ENCODE results near the gene ABO.
"Not testable (repeated sequence)": the region's sequence is repeated elsewhere in the genome, so short reads cannot be mapped to it uniquely, and the experiment has no call there.

ABO gene

DNA sequence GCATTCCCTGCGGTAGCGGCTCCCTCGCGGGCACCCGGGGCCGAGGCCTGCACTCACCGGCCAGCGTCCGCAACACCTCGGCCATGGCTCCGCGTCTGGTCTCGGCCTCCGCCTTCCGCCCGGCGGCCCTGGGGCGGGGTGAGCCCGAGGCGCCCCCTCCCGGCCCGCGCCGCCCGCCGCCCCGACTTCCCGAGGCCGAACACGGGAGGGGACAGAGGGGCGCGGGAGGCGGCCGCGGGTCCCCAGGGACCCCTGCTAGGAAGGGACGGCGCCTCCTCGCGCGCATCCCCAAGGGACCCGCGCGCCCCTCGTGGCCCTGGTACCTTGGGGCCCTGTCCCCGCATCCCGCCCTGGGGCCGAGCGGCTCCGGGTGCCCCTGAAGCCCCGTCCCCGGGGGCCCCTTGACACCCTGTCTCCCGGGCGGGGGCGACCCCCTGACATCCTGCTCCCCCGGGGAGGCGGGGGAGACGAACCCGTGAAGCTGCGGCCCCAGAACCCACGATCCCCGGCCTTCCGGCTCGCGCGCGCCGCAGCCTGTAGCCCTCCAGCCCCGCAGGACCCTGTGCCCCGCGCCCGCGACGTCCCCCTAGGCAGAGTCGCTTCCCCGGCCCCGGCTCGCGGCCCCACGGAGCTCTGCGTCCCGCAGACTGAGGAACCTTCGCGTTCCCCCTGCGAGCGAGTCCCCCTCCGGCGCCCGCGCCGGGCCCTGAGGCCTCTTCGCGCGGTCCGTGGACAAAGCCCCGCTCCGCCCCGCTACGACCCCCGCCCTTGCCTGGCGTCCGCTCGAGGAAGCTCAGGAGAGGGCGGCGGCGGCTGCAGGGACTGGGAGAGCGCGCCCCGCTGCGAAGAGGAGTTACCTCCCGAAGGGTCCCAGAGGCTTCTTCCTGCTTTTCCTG lies at the start of gene ABO:
ABO (minus strand) TSS at position 97 of the 896 bp plus-strand sequence.
- DNase-seq (ENCODE audit: low read depth in 2 of 2): no peak

DNA sequence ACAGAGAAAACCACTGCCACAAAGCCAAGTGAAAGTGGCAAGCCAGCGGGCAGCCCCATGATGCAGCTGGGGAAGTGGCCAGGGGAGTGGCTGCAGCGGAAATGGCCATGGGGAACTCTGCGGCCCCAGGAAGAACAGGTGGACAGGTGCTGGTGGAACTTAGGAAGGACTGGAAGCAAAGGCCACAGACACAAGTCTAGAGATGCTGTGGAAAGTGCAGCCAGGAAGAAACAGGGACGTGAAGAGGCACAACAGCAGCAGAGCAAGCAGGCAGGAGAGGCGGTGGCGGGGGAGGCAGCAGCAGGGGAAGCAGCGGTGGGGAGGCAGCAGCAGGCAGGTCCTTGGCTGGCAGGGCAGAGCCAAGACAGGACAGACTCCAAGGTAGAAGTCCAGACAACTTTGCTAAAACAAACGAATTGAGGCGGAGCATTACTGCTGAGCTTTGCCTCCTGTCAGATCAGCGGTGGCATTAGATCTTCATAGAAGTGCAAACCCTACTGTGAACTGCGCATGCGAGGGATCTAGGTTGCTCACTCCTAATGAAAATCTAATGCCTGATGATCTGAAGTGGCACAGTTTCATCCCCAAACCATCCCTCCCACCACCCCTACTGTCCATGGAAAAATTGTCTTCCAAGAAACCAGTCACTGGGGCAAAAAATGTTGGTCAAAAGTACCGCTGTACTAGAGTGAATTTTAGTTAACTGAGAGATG lies 49.1 kb upstream of the ABO start:
- DNase-seq (ENCODE audit: low read depth in 2 of 2): no peak

DNA sequence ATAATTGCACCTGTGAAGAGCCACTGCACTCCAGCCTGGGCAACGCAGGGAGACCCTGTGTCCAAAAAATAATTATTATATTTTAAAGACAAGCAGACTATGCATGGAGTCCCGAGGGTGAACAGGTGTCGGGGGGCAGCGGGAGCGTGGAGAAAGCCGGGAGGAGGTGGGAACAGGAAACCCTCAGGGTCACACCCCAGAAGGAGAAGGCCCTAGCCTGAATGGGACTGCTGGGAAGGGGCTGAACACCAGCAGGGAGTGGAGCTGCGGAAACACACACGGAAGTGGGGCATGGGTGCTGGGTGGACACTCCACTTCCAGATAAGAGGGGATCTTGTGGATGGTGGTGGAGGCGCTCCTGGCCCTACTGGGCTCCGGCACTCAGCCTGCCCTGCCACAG lies 48.2 kb upstream of the ABO start:
- no peak for DNase-seq (ENCODE audit: low read depth in 2 of 2)

DNA sequence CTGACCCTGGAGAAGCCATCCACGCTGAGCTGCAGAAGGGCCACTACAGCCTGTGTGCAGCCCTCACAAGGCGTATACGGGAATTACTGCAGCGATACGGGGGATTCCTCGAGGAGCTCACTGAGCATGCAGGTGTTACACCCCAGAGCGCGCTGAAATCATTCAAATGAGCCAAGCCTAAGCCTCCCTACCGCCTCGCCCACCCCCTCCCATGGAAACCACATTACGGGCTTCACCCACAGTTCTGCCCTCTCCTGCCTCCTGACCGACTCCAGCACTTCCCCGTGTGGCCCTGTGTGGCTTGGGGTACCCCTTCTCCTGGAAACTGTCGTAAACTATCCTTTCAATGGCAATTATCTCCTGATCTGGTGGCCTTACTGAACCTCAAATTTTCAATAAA lies 47.7 kb upstream of the ABO start:
- DNase-seq (ENCODE audit: low read depth in 2 of 2): no peak

DNA sequence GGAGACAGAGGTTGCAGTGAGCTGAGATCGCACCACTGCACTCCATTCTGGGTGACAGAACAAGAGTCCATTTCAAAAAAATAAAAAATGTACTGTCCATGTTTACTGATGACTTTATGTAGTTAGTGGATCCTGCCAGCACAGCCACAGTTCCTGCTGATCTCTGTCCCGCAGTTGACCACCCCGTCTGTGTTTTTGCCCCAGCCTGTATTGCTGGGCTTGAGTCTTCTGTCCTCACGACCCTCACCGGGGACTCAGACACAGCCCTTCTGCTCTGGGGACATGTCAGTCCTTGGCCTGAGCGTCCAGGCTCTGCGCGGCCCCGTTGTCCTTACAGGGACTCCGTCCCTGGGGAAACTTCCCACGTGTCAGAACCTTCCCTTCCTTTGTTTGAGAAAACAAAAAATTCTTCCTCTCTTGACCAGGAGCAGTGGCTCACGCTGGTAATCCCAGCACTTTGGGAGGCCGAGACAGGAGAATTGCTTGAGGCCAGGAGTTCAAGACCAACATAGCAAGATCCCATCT lies 46.5 kb upstream of the ABO start:
- no peak for DNase-seq (ENCODE audit: low read depth in 2 of 2)

DNA sequence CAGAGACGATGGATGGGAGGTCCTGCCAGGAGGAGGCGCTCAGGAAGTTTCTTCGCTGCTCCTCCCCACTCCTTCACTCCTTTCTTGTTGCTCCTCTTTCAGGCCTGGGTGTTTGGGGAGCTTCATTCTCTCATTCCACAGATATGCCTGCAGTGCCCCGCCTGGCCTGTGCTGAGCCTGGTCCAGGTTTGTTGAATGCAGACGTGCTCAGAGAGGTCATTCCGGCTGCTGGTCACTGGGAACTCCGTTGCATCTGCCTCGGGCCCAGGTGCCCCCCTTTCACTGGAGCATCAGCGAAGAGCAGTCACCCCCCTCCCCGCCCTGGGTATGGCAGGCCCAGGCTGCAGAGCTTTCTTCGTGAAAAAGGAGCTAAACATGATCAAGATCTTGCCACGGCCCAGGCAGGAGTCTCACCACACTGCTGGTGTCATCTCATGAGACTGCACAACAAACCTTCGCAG lies 45.5 kb upstream of the ABO start:
- no peak for DNase-seq (ENCODE audit: low read depth in 2 of 2)

DNA sequence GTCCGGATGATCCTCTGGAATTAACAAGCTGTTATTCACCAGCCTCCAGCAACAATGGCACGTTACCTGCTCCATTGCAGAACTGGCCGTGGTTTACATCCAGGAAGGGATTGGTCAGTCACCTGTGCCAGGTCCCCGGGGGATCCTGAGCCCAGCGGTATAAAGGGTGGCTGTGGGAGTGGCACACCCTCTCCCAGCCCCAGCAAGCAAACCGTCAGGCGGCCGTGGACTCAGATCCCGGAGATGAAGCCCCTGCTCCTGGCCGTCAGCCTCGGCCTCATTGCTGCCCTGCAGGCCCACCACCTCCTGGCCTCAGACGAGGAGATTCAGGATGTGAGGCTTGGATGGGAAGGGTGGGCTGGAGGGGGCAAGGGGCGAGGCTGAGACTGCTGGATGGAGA lies 42.5 kb upstream of the ABO start:
- not testable (repeated sequence) for DNase-seq (ENCODE audit: low read depth in 2 of 2)

DNA sequence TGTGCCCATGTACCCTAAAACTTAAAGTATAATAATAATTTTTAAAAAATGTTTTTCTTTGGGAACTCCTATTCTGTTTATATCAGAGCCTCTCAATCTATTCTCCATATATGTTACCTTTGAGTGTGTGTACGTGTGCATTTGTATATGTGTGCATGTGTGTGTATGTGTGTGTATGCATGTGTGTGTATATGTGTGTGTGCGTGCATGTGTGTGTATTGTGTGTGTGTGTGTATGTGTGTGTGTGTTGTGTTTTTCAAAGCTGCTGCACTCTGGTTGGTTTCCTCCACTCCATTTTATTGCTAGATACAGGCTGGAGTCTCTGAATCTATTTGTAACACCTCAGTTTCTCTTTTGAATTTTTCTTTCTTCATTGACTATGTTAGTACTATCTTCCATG lies 41.0 kb upstream of the ABO start:
- no peak for DNase-seq (ENCODE audit: low read depth in 2 of 2)

DNA sequence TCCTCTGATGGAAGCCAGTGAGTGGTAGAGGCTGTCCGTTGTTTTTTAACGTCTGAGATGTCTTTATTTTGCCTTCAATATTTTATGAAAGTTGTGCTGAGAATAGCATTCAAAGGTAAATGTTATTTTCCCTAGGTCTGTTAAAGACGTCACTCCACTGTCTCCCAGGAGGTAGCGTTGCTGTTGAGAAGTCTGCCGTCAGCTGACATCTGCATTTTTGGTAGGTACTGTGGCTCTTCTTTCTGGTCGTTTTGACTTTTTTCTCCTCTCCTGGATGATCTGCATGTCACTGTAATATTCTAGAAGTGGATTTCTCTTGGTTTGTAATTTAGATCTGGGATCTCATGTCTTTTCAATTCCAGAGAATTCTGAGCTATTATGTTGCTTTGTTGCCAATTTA lies 34.6 kb upstream of the ABO start:
- DNase-seq (ENCODE audit: low read depth in 2 of 2): no peak

DNA sequence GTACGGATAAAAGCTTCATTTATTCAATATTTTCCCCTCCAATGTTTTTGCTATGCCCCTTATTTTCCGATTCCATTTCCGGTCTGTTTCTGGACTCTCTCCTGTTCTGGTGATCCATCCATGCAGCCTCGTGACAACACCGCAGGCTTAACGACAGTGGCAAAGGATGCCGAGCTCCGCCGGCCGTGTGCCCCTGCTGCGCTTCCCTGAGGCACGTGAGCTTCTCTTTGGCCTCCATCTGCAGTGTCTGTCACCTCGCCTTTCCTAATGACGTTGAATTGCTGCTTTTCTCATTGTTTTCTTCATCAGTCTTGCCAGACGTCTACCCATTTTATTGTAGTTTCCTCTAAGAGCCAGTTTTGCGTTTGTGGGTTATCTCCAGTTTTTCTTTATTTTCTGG lies 32.3 kb upstream of the ABO start:
- DNase-seq (ENCODE audit: low read depth in 2 of 2): no peak

DNA sequence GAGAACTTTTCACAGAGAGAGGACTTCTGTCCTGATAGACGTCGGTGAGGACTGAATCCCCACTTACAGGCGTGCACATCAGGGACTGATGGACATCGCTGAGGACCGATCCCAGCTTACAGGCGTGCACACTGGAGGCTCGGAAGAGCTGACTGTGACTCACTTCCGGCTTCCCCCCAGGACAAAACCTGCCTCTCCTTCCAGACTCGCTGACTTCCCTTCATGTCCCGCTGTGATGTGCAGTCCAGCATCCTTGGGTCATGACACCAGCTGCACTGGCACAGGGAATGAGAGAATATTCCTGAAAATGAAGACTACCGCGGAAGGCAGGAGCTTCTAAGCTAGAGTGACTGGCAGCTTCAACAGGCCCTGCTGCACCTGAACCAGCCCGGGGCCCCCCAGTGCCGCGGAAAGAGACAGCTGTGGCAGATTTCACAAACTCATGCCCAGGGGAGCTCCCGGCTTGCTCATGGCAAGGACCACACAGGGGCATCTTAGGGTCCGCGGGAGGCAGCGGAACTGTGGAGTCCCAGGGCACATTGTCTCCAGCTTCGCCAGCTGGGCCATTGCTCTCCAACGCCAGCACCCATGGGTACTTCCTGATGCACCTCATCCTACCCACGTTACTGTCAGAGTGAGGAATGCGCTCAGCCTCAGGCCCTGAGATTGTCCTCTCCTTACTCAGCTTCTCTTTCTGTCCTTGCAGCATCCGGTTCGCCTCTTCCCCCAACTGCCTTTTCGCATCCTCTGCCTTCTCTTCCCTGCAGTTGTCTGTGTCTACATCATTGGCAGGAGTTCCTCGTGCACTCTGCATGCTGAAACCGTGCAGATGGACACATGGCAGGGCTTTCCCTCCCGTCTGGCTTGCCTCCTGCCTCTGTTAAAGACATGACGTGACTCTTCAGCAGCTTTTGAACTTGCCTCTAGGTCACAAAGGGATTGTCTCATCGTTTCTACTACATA lies 31.5 kb upstream of the ABO start:
- DNase-seq (ENCODE audit: low read depth in 2 of 2): no peak

DNA sequence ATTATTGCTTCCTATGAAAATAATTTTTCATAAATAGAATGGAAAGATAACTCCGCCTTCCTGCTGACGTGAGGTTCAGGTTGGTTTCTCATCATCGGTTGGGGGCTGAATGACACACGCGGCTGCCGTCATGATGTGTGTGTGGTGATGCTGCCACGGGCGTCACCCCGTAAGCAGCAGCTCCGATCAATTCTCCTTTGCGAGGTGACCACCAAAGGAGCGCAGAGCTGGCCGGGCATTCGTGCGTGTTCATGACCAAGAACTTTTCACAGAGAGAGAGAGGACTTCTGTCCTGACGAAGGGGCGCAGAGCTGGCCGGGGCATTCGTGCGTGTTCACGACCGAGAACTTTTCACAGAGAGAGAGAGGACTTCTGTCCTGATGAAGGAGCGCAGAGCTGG lies 30.7 kb upstream of the ABO start:
- DNase-seq (ENCODE audit: low read depth in 2 of 2): no peak

DNA sequence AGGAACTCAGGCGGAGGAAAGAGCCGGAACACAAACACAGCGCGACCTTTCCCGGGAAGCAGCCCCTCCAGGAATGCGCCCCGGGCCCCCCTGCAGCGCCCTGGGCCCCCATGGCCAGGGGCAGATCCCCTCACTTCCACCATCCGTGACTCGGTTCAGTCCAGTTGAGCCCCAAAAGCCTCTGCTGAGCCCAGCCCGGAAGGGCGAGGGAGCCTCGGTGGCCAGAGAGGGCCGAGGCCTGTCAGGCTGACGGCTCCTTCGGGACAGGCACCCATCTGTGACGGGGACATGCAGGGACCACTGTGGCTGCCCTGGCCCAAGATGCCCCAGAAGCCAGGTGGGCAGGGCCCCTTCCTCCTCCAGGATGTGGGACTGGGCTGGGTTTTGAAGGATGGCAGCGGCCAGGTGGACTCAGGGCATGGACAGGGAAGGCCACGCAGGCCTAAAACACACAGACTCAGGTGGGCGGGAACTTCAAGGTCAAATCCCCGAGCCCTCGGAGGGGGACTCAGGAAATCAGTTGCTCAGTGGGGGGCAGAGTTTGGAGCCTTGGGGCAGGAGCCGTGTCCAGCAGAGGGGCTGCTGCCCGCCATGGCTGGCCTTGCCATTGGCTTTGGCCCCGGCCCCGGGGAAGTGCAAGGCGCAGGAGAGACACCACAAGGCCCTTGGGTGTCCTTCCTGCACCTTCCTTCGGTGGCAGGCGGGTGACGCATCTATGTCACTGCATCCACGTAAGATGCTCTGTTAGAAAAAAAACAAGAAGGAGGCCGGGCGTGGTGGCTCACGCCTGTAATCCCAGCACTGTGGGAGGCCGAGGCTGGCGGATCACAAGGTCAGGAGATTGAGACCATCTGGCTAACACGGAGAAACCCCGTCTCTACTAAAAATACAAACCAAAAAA lies 29.7 kb upstream of the ABO start:
- DNase-seq (ENCODE audit: low read depth in 2 of 2): no peak

DNA sequence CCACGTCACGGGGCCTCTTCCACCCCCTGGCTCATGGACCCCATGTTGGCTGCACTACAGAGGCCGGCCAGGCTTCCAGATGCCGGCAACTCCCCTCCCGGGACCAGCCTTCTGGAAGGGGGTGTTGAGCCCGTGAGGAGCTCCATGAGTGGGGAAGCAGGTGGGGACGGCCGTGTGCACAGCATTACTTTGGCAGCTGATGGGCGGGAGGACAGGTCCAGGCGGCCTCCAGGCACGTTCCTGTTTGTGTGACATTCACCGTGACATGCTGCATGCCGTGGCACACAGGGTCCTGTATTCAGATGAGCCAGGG lies 29.1 kb upstream of the ABO start:
- no peak for DNase-seq (ENCODE audit: low read depth in 2 of 2)

DNA sequence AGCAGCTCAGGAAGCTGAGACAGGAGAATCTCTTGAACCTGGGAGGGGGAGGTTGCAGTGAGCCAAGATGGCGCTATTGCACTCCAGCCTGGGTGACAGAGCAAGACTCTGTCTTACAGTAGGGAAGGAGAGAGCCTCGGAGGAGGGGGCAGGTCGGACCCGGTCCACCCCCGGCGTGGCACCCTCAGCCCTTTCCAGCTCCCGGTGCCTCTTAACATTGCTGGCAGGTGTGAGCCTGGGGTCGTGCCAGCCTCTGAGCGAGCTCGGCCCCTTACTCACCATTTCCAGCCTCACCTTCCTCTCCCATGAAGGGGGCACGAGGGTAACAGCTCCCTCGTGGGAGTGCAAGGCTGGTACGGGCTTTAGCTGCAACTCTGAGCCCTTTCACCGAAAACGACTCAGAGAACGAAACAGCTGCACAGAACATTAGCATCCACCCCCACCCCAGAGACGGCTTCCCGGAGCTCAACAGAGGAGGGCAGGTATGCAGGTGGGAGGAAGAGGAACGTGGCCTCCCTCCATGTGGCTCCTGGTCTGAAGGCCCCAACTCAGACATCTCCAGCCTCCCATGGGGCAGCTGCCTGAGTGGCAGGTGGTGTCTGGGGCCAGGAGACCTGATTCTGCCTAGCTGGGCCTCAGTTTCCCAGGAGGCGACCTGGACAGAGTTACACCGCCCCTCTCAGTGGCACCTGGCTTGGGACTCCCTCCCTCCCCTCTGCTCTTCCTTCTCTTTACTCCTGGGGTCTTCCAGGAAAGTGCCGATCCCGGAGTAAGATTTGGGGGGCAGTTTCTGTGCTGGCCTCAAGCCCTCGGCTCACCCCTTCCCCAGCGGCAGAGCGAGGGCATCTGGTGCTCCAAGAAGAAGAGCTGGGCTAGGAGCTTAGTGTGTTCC lies 28.5 kb upstream of the ABO start:
- no peak for DNase-seq (ENCODE audit: low read depth in 2 of 2)

DNA sequence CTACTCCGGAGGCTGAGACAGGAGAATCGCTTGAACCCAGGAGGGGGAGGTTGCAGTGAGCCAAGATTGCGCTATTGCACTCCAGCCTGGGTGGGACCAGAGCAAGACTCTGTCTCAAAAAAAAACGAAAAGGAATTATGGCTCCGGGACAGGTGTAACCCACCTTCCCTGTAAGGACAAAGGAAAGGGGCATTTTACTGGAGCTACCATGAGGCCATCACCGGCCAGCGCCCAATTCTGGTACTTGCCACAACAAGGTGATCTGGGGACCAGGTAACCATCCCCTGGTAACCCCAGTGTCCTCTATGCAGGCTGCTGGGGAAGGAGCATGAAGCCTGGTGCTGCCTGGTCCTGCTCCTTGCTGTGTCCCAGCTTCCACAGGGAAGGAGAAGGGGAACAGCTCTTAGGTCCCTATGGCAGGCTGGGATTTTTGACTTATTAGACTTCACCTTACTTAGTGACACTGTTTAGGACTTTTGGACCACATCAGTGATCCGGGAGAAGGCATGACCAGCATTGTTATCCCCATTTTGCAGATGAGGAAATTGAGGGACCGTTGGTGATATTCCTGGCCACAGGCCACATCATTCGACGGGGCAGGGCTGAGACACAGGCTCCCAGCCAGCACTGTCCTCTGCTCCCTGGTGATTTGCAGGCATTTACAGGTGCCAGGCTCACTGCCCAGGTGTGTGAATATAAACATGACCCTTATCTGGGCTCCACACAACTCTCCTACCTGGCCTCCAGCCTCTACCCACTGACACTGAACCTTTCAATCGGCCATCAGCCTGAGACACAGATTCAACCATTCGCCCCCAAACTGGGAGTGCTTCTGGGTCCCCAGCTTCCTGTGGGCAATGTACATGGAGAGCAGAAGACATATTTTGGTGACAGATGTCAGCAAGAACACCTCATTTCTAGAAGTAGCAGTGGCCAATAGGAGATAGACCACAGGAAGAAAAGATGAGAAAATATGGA lies 26.5 kb upstream of the ABO start:
- no peak for DNase-seq (ENCODE audit: low read depth in 2 of 2)

DNA sequence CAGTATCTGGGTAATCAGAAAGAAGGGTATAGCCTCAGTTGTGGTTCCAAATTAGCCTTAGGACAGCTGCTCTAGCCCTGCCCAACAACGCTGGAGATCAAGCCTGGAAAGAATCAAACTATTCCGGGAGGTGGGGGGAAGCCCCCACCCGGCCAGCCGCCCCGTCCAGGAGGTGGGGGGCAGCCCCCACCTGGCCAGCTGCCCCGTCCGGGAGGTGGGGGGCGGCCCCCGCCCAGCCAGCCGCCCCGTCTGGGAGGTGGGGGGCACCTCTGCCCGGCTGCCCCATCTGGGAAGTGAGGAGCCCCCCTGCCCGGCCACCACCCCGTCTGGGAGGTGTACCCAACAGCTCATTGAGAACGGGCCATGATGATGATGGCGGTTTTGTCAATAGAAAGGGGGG lies 25.0 kb upstream of the ABO start:
- not testable (repeated sequence) for DNase-seq (ENCODE audit: low read depth in 2 of 2)

DNA sequence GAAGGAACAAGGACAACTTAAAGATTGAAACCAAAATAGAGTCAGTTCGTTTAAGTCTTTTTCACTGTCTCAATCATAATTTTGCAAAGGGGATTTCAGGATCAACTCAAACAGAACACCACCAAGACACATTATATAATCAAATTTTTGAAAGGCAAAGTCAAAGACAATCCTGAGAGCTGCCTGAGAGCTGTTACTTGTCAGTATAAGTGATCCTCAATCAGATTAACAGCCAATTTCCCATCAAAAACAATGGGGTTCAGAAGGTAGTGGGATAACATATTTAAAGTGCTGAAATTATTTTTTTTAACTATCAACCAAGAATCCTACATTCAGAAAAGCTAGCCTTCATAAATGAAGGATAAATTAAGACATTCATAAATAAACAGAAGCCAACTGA lies 19.3 kb upstream of the ABO start:
- no peak for DNase-seq (ENCODE audit: low read depth in 2 of 2)
